NT2/D1 (cell line): ENCODE measurements around the gene DAPK2.

Experiments
- SUZ12 ChIP-seq: IDR thresholded peaks from 2 replicates; pipeline ENCODE4 v1.6.1; 2011; ENCODE audit not compliant: insufficient read length, insufficient read depth; ENCODE audit errors: extremely low read depth
- YY1 ChIP-seq: IDR thresholded peaks from 2 replicates; pipeline ENCODE4 v1.6.1; 2011; ENCODE audit not compliant: insufficient read length, insufficient read depth
- ZNF274 ChIP-seq: IDR thresholded peaks from 2 replicates; pipeline ENCODE4 v1.6.1; 2011; ENCODE audit warnings: mild to moderate bottlenecking, low read depth, low read length

DNA sequence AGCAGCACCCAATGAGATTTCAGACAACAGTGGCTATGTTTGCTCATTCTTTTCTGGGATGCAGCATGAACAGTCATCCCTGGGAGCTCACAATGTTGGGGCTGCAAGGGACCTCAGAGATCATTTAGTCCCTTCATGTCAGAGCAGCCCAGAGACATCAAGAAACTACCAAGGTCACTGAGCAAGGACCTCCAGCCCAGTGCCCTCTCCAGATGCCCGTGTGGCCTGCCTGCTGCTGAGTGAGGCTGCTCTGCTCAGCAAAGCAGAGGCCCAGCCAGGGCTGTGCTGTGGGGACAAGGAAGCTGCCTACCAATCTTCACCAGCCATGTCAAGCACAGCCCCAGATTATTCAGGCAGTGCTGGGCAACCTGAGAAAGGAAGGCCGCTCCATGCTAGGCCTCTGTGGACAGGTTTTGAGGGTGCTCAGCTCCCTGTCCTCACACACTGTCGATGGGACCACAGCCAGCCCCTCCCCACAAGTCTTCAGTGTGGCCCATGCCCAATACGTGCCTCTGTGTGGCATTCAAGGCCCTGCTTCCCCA, 99.7 kb downstream of the DAPK2 start:
- no peak for TF ChIP-seq ZNF274
- no peak for TF ChIP-seq YY1
- TF ChIP-seq SUZ12, result no peak
